Mucosa of rectum (tissue), 2 donors: ENCODE results near the gene SKP1.

Experiments
- H3K27ac ChIP-seq, 2 donors: one replicate each; pipeline ENCODE4 v1.7.0; 2013; ENCODE audit warnings: inconsistent platforms in 2 of 2, low read depth in 2 of 2, low read length in 2 of 2
- H3K27me3 ChIP-seq, 2 donors: one replicate each; pipeline ENCODE4 v1.7.0; 2013; ENCODE audit warnings: low read length in 2 of 2; ENCODE audit not compliant: control insufficient read depth in 2 of 2, insufficient read depth in 2 of 2
- H3K36me3 ChIP-seq, 2 donors: one replicate each; pipeline ENCODE4 v1.7.0; 2013; ENCODE audit warnings: low read length in 2 of 2; ENCODE audit not compliant: control insufficient read depth in 2 of 2, insufficient read depth in 2 of 2
- H3K4me1 ChIP-seq, 2 donors: one replicate each; pipeline ENCODE4 v1.7.0; 2013; ENCODE audit warnings: low read length in 2 of 2, mild to moderate bottlenecking in 1 of 2; ENCODE audit not compliant: control insufficient read depth in 2 of 2, insufficient read depth in 2 of 2
- H3K4me3 ChIP-seq, 2 donors: one replicate each; pipeline ENCODE4 v1.7.0; 2013; ENCODE audit warnings: low read length in 2 of 2
- H3K9ac ChIP-seq, 2 donors: one replicate each; pipeline ENCODE4 v1.7.0; 2013; ENCODE audit warnings: low read length in 2 of 2, low read depth in 1 of 2, mild to moderate bottlenecking in 1 of 2
- H3K9me3 ChIP-seq, 2 donors: one replicate each; pipeline ENCODE4 v1.7.0; 2013; ENCODE audit warnings: low read length in 2 of 2; ENCODE audit not compliant: control insufficient read depth in 2 of 2
- donor health status: healthy.
- donor health status: Normal muscosa, but diverticular disease.

The SKP1 gene

GRCh38 chr5:134151723-134152122 lies 25.0 kb downstream of the SKP1 start:
- Histone ChIP-seq H3K9ac (no peak overlapping the region), H3K9me3 (no peaks in the 10 kb centered on the region), H3K4me1 (no peaks in the 10 kb centered on the region), H3K36me3 (peaks cover 64 to 67% of the 10 kb centered on the region in 2 donors), H3K27ac (no peak overlapping the region), H3K4me3 (no peak overlapping the region), H3K27me3 (no peaks in the 10 kb centered on the region)

- Histone ChIP-seq H3K36me3 (peaks cover 52 to 66% of the 10 kb centered on the region in 2 donors), H3K27ac (no peak overlapping the region), H3K4me1 (no peaks in the 10 kb centered on the region)
These were observed 27.0 kb downstream of the SKP1 start for GRCh38 chr5:134149571-134150303.

GRCh38 chr5:134148986-134149539 lies 27.7 kb downstream of the SKP1 start:
- Histone ChIP-seq H3K27ac (no peak overlapping the region), H3K4me1 (no peaks in the 10 kb centered on the region), H3K36me3 (peaks cover 54 to 70% of the 10 kb centered on the region in 2 donors)

More at GRCh38 chr5:134149571-134150303, 27.0 kb downstream of the SKP1 start:
- H3K27me3 ChIP-seq, result no peaks in the 10 kb centered on the region
- no peak overlapping the region for H3K9ac ChIP-seq
- H3K9me3 ChIP-seq, result no peaks in the 10 kb centered on the region
- H3K4me3 ChIP-seq, result no peak overlapping the region

GRCh38 chr5:134148316-134148715 lies 28.4 kb downstream of the SKP1 start:
- H3K27me3 ChIP-seq, result no peaks in the 10 kb centered on the region
- H3K27ac ChIP-seq, result no peak overlapping the region
- no peaks in the 10 kb centered on the region for H3K4me1 ChIP-seq
- H3K9ac ChIP-seq, result no peak overlapping the region
- H3K36me3 ChIP-seq, result peaks cover 51 to 70% of the 10 kb centered on the region in 2 donors
- no peaks in the 10 kb centered on the region for H3K9me3 ChIP-seq
- no peak overlapping the region for H3K4me3 ChIP-seq

More at GRCh38 chr5:134148986-134149539, 27.7 kb downstream of the SKP1 start:
- no peak overlapping the region for H3K4me3 ChIP-seq
- no peaks in the 10 kb centered on the region for H3K9me3 ChIP-seq
- H3K9ac ChIP-seq, result no peak overlapping the region
- H3K27me3 ChIP-seq, result no peaks in the 10 kb centered on the region

- Histone ChIP-seq H3K27me3 (no peaks in the 10 kb centered on the region), H3K4me1 (no peaks in the 10 kb centered on the region), H3K4me3 (no peak overlapping the region), H3K36me3 (peaks cover 49 to 67% of the 10 kb centered on the region in 2 donors), H3K9me3 (no peaks in the 10 kb centered on the region), H3K9ac (no peak overlapping the region), H3K27ac (no peak overlapping the region)
These were observed 29.9 kb downstream of the SKP1 start for GRCh38 chr5:134146651-134147518.

GRCh38 chr5:134145779-134146581 lies 30.8 kb downstream of the SKP1 start:
- H3K9ac ChIP-seq, result no peak overlapping the region
- H3K4me1 ChIP-seq, result peaks cover 0 to under 1% of the 10 kb centered on the region in 2 donors
- no peak overlapping the region for H3K27ac ChIP-seq
- no peaks in the 10 kb centered on the region for H3K9me3 ChIP-seq
- H3K36me3 ChIP-seq, result peaks cover 43 to 70% of the 10 kb centered on the region in 2 donors
- no peaks in the 10 kb centered on the region for H3K27me3 ChIP-seq
- no peak overlapping the region for H3K4me3 ChIP-seq

- H3K9me3 ChIP-seq, result no peaks in the 10 kb centered on the region
- no peak overlapping the region for H3K27ac ChIP-seq
- H3K4me3 ChIP-seq, result no peak overlapping the region
- H3K36me3 ChIP-seq, result peaks cover 37 to 69% of the 10 kb centered on the region in 2 donors
- H3K4me1 ChIP-seq, result peaks cover 0 to 3% of the 10 kb centered on the region in 2 donors
- H3K9ac ChIP-seq, result no peak overlapping the region
- no peaks in the 10 kb centered on the region for H3K27me3 ChIP-seq
These were observed 31.6 kb downstream of the SKP1 start for GRCh38 chr5:134145041-134145757.

- Histone ChIP-seq H3K36me3 (peaks cover 30 to 64% of the 10 kb centered on the region in 2 donors), H3K4me3 (no peak overlapping the region), H3K27ac (no peak overlapping the region), H3K9ac (no peak overlapping the region), H3K4me1 (peaks cover 0 to 4% of the 10 kb centered on the region in 2 donors), H3K27me3 (no peaks in the 10 kb centered on the region), H3K9me3 (no peaks in the 10 kb centered on the region)
These were observed 32.5 kb downstream of the SKP1 start for GRCh38 chr5:134143944-134144941.
